IMR-90 (cell line): Measurements from ENCODE around the gene ALKBH5.

ENCODE experiments used
- BHLHE40 ChIP-seq: fragments of 150-350 bp; IDR thresholded peaks from 2 replicates; pipeline ENCODE4 v1.6.1; 2016; ENCODE audit warnings: mild to moderate bottlenecking, low read depth, low read length
- CEBPB ChIP-seq: IDR thresholded peaks from 2 replicates; pipeline ENCODE4 v1.6.1; 2012; ENCODE audit warnings: low read depth, low read length, improper control_type of control experiment
- FOS ChIP-seq: fragments of 150-350 bp; IDR thresholded peaks from 2 replicates; pipeline ENCODE4 v1.6.1; 2016; ENCODE audit warnings: low read depth, low read length
- MAFK ChIP-seq: IDR thresholded peaks from 2 replicates; pipeline ENCODE4 v1.6.1; 2012; ENCODE audit warnings: low read depth, low read length, improper control_type of control experiment
- MAZ ChIP-seq: IDR thresholded peaks from 2 replicates; pipeline ENCODE4 v1.6.1; 2012; ENCODE audit warnings: low read depth, mild to moderate bottlenecking, low read length, improper control_type of control experiment, moderate library complexity, borderline replicate concordance
- MXI1 ChIP-seq: IDR thresholded peaks from 2 replicates; pipeline ENCODE4 v1.6.1; 2012; ENCODE audit warnings: low read depth, mild to moderate bottlenecking, low read length, moderate library complexity, borderline replicate concordance
- POLR2A ChIP-seq: IDR thresholded peaks from 2 replicates; pipeline ENCODE4 v1.6.1; 2012; ENCODE audit warnings: mild to moderate bottlenecking, low read depth, low read length
- RAD21 ChIP-seq: IDR thresholded peaks from 2 replicates; pipeline ENCODE4 v1.6.1; 2012; ENCODE audit warnings: low read length, improper control_type of control experiment
- RCOR1 ChIP-seq: IDR thresholded peaks from 2 replicates; pipeline ENCODE4 v1.6.1; 2012; ENCODE audit warnings: mild to moderate bottlenecking, low read length, improper control_type of control experiment; ENCODE audit not compliant: insufficient replicate concordance
- SMC3 ChIP-seq: fragments of 150-350 bp; IDR thresholded peaks from 2 replicates; pipeline ENCODE4 v1.6.1; 2016; ENCODE audit warnings: low read depth, mild to moderate bottlenecking, antibody characterized with exemption, low read length, moderate library complexity
- TF ChIP-seq, protein P1 (sequence below): conservative IDR thresholded peaks from 2 replicates; pipeline ENCODE4 v1.5.1; 2012; ENCODE audit warnings: mild to moderate bottlenecking, low read depth, low read length, improper control_type of control experiment
- TF ChIP-seq, protein P2 (sequence below): fragments of 150-350 bp; IDR thresholded peaks from 2 replicates; pipeline ENCODE4 v1.6.1; 2016; ENCODE audit warnings: low read depth, mild to moderate bottlenecking, low read length, moderate library complexity, borderline replicate concordance

DNA sequence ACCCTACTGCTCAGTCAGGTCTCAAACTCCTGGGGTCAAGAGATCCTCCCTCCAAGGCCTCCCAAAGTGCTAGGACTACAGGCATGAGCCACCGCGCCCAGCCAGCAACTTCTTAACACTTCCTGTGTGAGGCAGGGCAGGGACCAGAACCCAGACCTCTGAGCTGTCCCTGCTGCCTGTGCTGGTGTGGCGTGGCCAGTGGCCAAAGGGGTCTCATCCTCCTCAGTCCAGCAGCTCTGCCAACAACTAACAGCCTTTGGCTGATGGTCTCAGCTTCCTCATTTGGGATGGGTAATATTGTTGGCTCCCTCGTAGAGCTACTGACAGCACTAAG is 40.4 kb downstream of the ALKBH5 start:
- no peak for TF ChIP-seq MXI1
- TF ChIP-seq, protein P1, sequence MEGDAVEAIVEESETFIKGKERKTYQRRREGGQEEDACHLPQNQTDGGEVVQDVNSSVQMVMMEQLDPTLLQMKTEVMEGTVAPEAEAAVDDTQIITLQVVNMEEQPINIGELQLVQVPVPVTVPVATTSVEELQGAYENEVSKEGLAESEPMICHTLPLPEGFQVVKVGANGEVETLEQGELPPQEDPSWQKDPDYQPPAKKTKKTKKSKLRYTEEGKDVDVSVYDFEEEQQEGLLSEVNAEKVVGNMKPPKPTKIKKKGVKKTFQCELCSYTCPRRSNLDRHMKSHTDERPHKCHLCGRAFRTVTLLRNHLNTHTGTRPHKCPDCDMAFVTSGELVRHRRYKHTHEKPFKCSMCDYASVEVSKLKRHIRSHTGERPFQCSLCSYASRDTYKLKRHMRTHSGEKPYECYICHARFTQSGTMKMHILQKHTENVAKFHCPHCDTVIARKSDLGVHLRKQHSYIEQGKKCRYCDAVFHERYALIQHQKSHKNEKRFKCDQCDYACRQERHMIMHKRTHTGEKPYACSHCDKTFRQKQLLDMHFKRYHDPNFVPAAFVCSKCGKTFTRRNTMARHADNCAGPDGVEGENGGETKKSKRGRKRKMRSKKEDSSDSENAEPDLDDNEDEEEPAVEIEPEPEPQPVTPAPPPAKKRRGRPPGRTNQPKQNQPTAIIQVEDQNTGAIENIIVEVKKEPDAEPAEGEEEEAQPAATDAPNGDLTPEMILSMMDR = no peak
- no peak for TF ChIP-seq MAZ
- TF ChIP-seq POLR2A = no peak
- no peak for TF ChIP-seq FOS
- no peak for TF ChIP-seq SMC3
- TF ChIP-seq BHLHE40 = no peak
- TF ChIP-seq, protein P2, sequence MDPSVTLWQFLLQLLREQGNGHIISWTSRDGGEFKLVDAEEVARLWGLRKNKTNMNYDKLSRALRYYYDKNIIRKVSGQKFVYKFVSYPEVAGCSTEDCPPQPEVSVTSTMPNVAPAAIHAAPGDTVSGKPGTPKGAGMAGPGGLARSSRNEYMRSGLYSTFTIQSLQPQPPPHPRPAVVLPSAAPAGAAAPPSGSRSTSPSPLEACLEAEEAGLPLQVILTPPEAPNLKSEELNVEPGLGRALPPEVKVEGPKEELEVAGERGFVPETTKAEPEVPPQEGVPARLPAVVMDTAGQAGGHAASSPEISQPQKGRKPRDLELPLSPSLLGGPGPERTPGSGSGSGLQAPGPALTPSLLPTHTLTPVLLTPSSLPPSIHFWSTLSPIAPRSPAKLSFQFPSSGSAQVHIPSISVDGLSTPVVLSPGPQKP = no peak
- no peak for TF ChIP-seq RCOR1
- TF ChIP-seq RAD21 = no peak
- TF ChIP-seq MAFK = no peak
- TF ChIP-seq CEBPB = no peak
